ENCODE measurements around the gene CGNL1.

The CGNL1 gene

GRCh38 chr15:57549935-57550334, 173.6 kb downstream of the CGNL1 start:
- DNase-seq (ENCODE audit: low spot score): no peak

- peak; percentile 6 for DNase-seq (ENCODE audit: low spot score)
Observed at GRCh38 chr15:57550640-57551039, 174.3 kb downstream of the CGNL1 start.

- peak; percentile 91 for DNase-seq (ENCODE audit: low spot score)
Observed at GRCh38 chr15:57551715-57552677, 175.7 kb downstream of the CGNL1 start.

DNA sequence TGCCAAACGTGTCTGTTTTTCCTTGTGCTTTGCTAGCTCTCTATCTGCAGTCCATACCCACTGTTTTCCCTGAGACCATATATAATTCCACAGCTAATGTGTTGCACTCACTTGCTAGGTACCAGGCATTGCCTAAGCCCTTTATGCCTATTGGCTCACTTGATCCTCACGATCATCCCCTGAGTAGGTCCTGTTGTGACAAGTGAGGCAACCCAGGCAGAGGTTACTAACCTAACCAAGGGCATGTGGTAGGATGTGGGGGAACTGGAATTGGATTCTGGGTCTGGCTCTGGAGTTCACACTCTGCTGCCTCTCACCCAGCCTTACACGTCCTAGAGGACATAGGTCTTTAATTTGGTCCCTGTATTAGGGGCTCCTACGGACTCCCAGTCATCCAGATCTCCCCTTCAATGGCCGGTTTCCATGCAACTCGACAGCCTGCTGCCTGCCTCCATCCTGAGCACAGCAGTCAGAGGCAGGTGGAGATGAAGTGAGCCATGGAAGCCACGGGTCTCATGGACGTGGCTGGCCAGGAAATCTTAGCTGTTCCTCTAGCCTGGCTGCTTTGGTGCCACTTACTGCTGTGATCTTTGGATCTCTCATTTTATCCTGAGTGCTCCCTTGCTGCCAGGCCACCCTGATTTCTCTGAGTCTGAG, 176.5 kb downstream of the CGNL1 start:
- no peak for DNase-seq (ENCODE audit: low spot score)

DNA sequence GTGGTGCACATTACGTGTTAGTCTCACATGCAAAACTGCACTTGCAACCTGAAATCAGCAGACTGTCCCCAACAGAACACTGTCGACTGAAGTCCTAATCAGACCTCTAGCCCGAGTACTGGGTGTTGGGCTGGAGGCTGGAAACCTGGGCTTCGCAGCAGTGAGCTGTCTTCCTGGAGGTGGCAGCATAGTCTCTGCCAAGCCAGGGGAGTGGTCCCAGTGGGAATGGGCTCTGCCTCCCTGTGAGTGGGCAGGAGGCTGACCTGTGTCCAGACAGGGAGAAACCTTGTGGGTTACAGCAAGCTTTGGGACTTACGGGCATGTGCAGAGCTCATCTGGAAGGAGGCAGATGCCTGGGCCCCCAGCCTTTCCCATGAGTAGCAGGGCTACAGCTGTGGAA, 177.2 kb downstream of the CGNL1 start:
- DNase-seq (ENCODE audit: low spot score): no peak

GRCh38 chr15:57554063-57554811, 177.9 kb downstream of the CGNL1 start:
- DNase-seq (ENCODE audit: low spot score): no peak

- no peak for DNase-seq (ENCODE audit: low spot score)
Observed at GRCh38 chr15:57554812-57555179, 178.5 kb downstream of the CGNL1 start.

- DNase-seq (ENCODE audit: low spot score): peak; percentile 34
Observed at GRCh38 chr15:57555270-57555669, 179.0 kb downstream of the CGNL1 start.

DNA sequence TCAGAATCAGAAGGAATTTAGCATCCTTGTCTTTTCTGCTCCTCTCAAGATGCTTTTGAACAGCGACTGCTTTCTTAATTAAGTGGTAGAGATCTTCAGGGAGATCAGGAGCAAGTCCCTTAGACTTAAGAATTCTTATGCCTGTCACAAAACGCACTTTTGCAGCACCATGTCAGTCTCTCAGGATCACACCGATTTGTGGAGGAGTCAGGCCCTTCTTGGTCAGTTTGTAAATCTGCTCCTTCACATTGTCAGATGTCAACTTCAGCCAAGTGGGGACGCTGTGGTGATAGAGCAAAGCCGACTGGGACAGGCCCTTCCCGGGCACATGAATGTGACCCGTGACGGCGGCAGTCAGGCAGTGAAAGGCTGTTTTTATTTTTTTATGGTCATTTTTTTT, 179.7 kb downstream of the CGNL1 start:
- DNase-seq (ENCODE audit: low spot score): no peak

DNA sequence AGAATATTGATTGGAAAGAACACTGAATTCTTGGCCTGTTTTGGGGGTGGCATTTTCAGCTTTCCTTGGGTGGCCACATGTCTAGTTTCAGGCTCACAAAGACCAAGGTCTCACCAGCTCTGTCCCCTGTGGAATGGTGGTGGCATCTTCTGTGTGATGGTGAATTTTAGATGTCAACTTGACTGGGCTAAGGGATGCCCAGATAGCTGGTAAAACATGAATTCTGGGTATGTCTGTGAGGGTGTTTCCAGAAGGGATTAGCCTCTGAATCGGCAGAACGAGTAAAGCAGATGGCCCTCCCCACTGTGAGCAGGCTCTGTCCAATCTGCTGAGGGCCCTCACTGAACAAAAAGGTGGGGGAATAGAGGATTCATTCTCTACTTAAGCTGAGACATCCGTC, 181.0 kb downstream of the CGNL1 start:
- DNase-seq (ENCODE audit: low spot score): no peak

DNA sequence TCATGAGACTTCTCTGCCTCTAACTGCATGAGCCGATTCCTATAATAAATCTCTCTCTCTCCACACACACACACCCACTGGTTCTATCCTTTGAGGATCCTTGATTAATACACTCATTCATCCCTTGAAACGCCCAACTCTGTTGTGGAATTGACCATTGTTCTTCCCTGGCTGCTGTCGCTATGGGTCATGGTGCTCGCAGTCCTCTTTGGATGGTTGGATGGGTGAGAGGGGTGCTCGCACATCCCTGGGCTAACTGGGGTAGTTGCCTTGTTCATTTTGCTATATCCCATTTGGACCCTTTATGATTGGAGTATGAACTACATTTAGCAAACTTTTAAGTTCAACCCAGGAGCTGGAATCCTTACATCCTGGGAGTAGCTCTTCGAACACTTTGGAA, 181.5 kb downstream of the CGNL1 start:
- DNase-seq (ENCODE audit: low spot score): no peak

DNA sequence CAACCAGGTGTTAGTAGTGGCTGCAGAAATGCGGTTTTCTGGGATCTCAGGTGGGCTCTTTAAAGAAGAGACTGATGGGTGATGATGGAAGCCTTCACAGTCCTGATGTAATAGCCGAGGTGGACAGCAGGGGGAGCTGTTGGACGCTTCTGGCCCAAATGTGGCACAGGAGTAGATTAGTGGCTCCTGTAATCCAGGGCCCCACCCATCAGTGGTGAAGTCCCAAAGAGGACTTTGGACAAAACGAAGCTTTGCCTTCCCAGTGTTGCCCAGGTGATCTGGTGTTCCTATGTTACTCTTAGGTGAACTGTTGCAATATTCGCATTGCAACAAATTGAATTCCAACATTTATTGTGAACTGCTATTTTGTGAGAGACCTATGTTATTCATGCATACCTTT, 183.6 kb downstream of the CGNL1 start:
- DNase-seq (ENCODE audit: low spot score): peak; percentile 74

GRCh38 chr15:57561041-57561711, 184.9 kb downstream of the CGNL1 start:
- DNase-seq (ENCODE audit: low spot score): peak; percentile 82

DNA sequence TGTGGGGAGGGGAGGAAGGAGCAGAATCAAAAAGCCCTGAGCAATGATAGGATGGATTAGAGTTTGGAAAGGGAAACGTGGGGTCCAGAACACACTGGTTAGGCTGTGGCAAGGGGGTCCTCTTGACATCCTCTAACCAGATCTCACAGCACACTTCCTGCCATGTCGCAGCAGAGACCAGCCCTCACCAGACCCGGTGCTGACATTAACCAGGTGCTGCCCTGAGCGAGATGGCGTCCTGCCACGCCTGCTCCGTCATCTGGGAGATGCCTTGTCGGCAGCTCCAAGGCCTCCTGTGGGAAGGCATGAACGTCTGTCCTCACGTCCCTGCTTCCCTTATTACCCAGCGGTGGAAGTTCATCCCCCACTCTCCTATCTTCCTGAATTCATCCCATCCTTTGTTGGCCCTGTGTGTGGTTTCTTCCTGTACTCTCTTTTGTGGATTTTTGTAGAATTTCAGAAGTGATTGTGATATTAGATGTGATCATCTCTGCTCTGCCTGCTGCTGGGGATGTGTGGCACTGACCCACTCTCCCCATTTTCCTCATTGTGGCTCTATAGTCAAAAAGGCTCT, 186.0 kb downstream of the CGNL1 start:
- DNase-seq (ENCODE audit: low spot score): no peak

DNA sequence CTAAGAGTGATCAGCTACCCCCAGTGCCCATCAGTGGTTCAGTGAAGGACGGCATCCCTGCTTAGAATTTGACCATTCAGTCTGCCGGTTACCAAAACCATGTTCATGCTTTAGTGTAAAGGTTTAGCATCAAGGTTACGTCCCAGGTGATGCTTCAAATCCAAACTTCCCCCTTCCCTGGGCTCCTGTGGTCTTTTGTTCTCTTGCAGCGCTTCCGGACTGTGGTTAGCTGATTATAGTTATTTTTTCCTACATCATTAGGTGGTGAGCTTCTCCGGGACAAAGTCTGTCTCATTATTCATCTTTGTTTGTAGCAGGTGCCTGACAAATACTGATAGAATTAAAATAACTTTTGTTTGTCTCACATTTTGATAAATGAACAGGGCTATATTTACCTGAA, 187.1 kb downstream of the CGNL1 start:
- DNase-seq (ENCODE audit: low spot score): no peak

DNA sequence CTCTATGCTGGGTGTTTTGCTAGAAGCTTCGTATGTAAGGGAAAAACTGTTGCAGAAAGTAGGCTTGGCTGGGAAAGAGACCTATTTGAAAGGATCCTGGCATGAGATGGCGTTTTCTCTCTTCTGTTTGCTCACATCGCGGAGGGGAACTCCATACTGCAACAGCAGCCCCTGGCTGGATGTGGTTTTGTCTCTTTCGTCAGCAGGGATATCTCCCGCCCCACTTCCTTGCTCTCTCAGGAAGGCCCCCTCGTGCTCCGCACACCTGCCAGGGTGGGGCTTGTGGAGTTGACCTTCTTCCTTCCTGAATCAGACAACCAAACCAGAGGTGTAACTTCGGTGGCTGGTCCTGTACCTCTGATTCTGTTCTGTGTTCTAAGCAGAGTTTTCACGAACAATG, 189.0 kb downstream of the CGNL1 start:
- DNase-seq (ENCODE audit: low spot score): no peak

GRCh38 chr15:57566834-57567233, 190.5 kb downstream of the CGNL1 start:
- DNase-seq (ENCODE audit: low spot score): no peak

DNA sequence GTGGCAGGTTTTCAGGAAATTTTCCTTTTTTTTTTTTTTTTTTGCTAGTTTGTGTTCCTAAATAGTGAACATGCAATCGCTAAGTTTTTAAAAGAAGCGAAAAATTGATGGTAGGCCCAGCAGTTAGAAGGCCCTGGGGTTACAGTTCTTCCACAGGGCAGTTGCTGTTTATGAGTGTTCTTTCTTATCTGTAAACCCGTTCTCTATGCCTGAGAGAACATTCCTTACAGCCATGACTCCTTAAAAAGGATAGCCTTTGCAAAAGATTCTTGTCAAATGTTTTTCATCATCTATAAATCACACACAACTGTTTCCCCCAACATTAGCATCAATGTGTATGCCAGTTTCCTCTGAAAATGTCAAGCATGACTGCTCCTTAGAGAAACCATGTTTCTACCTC, 191.6 kb downstream of the CGNL1 start:
- DNase-seq (ENCODE audit: low spot score): no peak

GRCh38 chr15:57568299-57568698, 192.0 kb downstream of the CGNL1 start:
- DNase-seq (ENCODE audit: low spot score): no peak

DNA sequence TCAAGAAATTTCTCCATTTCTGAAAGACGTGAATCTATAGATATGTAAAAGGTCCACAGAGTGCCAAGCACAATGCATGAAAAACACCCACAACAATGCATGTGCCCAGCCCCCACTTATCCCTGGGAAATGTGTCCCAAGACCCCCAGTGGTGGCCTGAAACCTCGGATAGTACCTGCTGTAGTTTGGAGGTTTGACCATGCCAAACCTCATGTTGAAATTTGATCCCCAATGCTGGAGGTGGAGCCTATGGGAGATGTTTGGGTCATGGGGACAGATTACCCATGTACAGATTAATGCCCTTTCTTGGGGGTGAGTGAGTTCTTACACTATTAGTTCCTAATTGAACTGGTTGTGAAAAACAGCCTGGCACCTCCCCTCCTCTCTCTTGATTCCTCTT, 194.0 kb downstream of the CGNL1 start:
- DNase-seq (ENCODE audit: low spot score): no peak

- no peak for DNase-seq (ENCODE audit: low spot score)
Observed at GRCh38 chr15:57570994-57571393, 194.7 kb downstream of the CGNL1 start.

DNA sequence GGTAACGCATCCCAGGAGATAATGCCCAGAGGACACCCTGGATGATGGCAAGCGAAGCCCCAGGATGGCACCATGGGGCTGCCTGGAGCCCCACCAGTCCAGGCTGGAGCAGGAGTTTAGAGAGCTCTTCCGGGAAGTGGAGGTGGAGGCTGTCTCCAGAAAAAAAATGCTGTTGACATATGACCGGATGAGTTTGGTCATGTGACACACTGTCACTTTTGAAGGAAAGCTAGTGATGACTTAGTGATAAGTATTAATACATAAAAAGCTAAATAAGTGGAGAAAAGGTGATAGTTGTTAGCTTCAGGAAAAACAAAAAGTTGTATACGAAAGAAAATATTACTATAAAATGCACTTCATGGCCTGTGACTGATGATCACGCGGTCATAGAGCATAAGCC, 195.4 kb downstream of the CGNL1 start:
- no peak for DNase-seq (ENCODE audit: low spot score)

Measured in AG20443 (cell line).